ENCODE results near the gene HDAC11. TPM values are rescaled to one million over a fixed set of nuclear protein-coding genes. Genes with fewer than 3 reads are reported as not detected.

HDAC11 gene
- polyA plus RNA-seq, 3 donors: 2.9 to 3.9 (median 3.5) TPM

- no peak overlapping the region for H2AFZ ChIP-seq (ENCODE audit: insufficient read depth, low read depth, low read length, poor library complexity, severe bottlenecking)
- peaks cover 2 to 6% (median 3%) of the 10 kb centered on the region in 3 donors for H3K27me3 Mint-ChIP-seq (ENCODE audit: low read depth in 3 of 3)
- H3K36me3 ChIP-seq (replicated peaks in 1 of 2; ENCODE audit: control insufficient read depth in 1 of 2, insufficient read depth in 2 of 2, low read length in 2 of 2): no peaks in the 10 kb centered on the region
- TF ChIP-seq CTCF (IDR thresholded peaks at IDR 0.05): no peak
- H3K9me3 Mint-ChIP-seq: no peaks in the 10 kb centered on the region
- H3K9me3 ChIP-seq (replicated peaks in 1 of 2; ENCODE audit: control insufficient read depth in 1 of 2, insufficient read depth in 1 of 2, low read length in 2 of 2): no peaks in the 10 kb centered on the region
- H3K27me3 ChIP-seq (ENCODE audit: control insufficient read depth in 2 of 2, insufficient read depth in 2 of 2, low read length in 2 of 2): no peaks in the 10 kb centered on the region
- H3K4me3 ChIP-seq (replicated peaks in 1 of 3; ENCODE audit: low read depth in 2 of 3, low read length in 3 of 3): no peak overlapping the region
- H3K4me1 ChIP-seq (ENCODE audit: control insufficient read depth in 1 of 2, insufficient read depth in 2 of 2, low read length in 2 of 2): no peaks in the 10 kb centered on the region
- no peak overlapping the region for H3K9ac ChIP-seq (ENCODE audit: insufficient read depth, low read length, poor library complexity, severe bottlenecking)
- no peak overlapping the region for H3K27ac Mint-ChIP-seq
- 98% methylated on average over 10 of the region's 12 CpGs for WGBS (ENCODE audit: insufficient coverage)
- DNase-seq: no peak
- no peaks in the 10 kb centered on the region for H3K4me1 Mint-ChIP-seq
- no peak overlapping the region for H3K4me2 ChIP-seq (replicated peaks; ENCODE audit: extremely low read depth, low read length, poor library complexity, severe bottlenecking)
- intact Hi-C loops (cut with micrococcal nuclease): no loop called here
- H4K20me1 ChIP-seq (ENCODE audit: insufficient read depth, low read length): no peaks in the 10 kb centered on the region
- no peak overlapping the region for H3K27ac ChIP-seq (ENCODE audit: low read depth in 1 of 2, low read length in 2 of 2)
- H3K4me3 Mint-ChIP-seq: no peak overlapping the region
- no peaks in the 10 kb centered on the region for H3K36me3 Mint-ChIP-seq
- H3K79me2 ChIP-seq (ENCODE audit: insufficient read depth, low read length): no peaks in the 10 kb centered on the region
Observed at GRCh38 chr3:13530241-13531009, 50.3 kb downstream of the HDAC11 start.

- Histone ChIP-seq H3K9me3 (replicated peaks in 1 of 2; ENCODE audit: control insufficient read depth in 1 of 2, insufficient read depth in 1 of 2, low read length in 2 of 2) (no peaks in the 10 kb centered on the region), H3K79me2 (ENCODE audit: insufficient read depth, low read length) (no peaks in the 10 kb centered on the region), H3K4me3 (replicated peaks in 1 of 3; ENCODE audit: low read depth in 2 of 3, low read length in 3 of 3) (no peak overlapping the region), H4K20me1 (ENCODE audit: insufficient read depth, low read length) (no peaks in the 10 kb centered on the region), H3K27me3 (ENCODE audit: control insufficient read depth in 2 of 2, insufficient read depth in 2 of 2, low read length in 2 of 2) (no peaks in the 10 kb centered on the region), H3K4me1 (ENCODE audit: control insufficient read depth in 1 of 2, insufficient read depth in 2 of 2, low read length in 2 of 2) (no peaks in the 10 kb centered on the region), H3K4me2 (replicated peaks; ENCODE audit: extremely low read depth, low read length, poor library complexity, severe bottlenecking) (no peak overlapping the region), H3K36me3 (replicated peaks in 1 of 2; ENCODE audit: control insufficient read depth in 1 of 2, insufficient read depth in 2 of 2, low read length in 2 of 2) (no peaks in the 10 kb centered on the region), H2AFZ (ENCODE audit: insufficient read depth, low read depth, low read length, poor library complexity, severe bottlenecking) (no peak overlapping the region), H3K9ac (ENCODE audit: insufficient read depth, low read length, poor library complexity, severe bottlenecking) (no peak overlapping the region), H3K27ac (ENCODE audit: low read depth in 1 of 2, low read length in 2 of 2) (no peak overlapping the region)
- Mint-ChIP-seq H3K27me3 (ENCODE audit: low read depth in 3 of 3) (peaks cover 3 to 9% (median 5%) of the 10 kb centered on the region in 3 donors), H3K4me1 (peaks cover 7% of the 10 kb centered on the region), H3K27ac (no peak overlapping the region), H3K36me3 (no peaks in the 10 kb centered on the region), H3K4me3 (no peak overlapping the region), H3K9me3 (no peaks in the 10 kb centered on the region)
- no peak for DNase-seq
- WGBS (ENCODE audit: insufficient coverage): 100% methylated on average over 1 of the region's 9 CpGs
- intact Hi-C loops (cut with micrococcal nuclease): no loop called here
- no peak for TF ChIP-seq CTCF (IDR thresholded peaks at IDR 0.05)
Observed at GRCh38 chr3:13532085-13532484, 52.0 kb downstream of the HDAC11 start.

Data from CD14-positive monocyte (primary cell).